Uterus (tissue), 4 donors: ENCODE measurements around the gene RAB44. TPM values are rescaled to one million over a fixed set of nuclear protein-coding genes. Genes with fewer than 3 reads are reported as not detected.

Experiments used
- DNase-seq, 2 donors: peaks; one replicate each; pipeline ENCODE4 v3.0.0-alpha.2; 2019 to 2020
- H3K27ac ChIP-seq, 2 donors: fragments of 200-600 bp; sonication (generic); 1 replicate in 1 of 2; 2 replicates in 1 of 2; pipeline ENCODE4 v1.5.1; 2016 to 2018
- H3K27me3 ChIP-seq, 2 donors: fragments of 200-600 bp; sonication (generic); one replicate each; pipeline ENCODE4 v1.5.1; 2018 to 2019; ENCODE audit warnings: control low read depth in 1 of 2
- H3K36me3 ChIP-seq, 2 donors: fragments of 200-600 bp; sonication (generic); one replicate each; pipeline ENCODE4 v1.5.1; 2019; ENCODE audit warnings: control low read depth in 1 of 2
- H3K4me1 ChIP-seq, 2 donors: fragments of 200-600 bp; sonication (generic); one replicate each; pipeline ENCODE4 v1.5.1; 2018 to 2019; ENCODE audit warnings: control low read depth in 1 of 2
- H3K4me3 ChIP-seq, 2 donors: fragments of 200-600 bp; sonication (generic); 1 replicate in 1 of 2; 2 replicates in 1 of 2; pipeline ENCODE4 v1.5.1; 2018 to 2019; ENCODE audit warnings: mild to moderate bottlenecking in 1 of 2
- H3K9me3 ChIP-seq, 2 donors: fragments of 200-600 bp; sonication (generic); one replicate each; pipeline ENCODE4 v1.5.1; 2019; ENCODE audit warnings: control low read depth in 1 of 2
- POLR2A ChIP-seq, 2 donors: fragments of 450-650 bp; IDR thresholded peaks; one replicate each; pipeline ENCODE4 v1.6.1; 2016; ENCODE audit warnings: antibody characterized with exemption in 2 of 2, mild to moderate bottlenecking in 1 of 2, moderate library complexity in 1 of 2
- intact Hi-C: fragments of 100-400 bp; cut with DNase I; formaldehyde crosslinking; loops from one replicate; pipeline ENCODE4 v1.15.1; 2023; ENCODE audit warnings: low total_unique reads
- total RNA-seq, 4 donors: library from RNA; depleted of rRNA in 3 of 4; stranded (reverse); fragments of >200 nt in 3 of 4; gene quantifications; one replicate each; pipeline versions ENCODE4 v1.1.0 to v1.2.4, GENCODE V29; 2014 to 2023
- TF ChIP-seq, protein P1 (sequence below), 4 experiments: fragments of 200-600 bp in 2 of 4; fragments of 450-650 bp in 2 of 4; sonication (generic) in 2 of 4; IDR thresholded peaks; one replicate each; pipeline ENCODE4 v1.5.1; 2016 to 2019; ENCODE audit warnings: antibody characterized with exemption in 4 of 4, mild to moderate bottlenecking in 2 of 4, moderate library complexity in 1 of 4
- donor health status: DM: yes; HTN: yes; CAD: no.

RAB44 gene
- total RNA-seq, 4 donors from 2014 or later: 0.37 TPM; not detected in 3

DNA sequence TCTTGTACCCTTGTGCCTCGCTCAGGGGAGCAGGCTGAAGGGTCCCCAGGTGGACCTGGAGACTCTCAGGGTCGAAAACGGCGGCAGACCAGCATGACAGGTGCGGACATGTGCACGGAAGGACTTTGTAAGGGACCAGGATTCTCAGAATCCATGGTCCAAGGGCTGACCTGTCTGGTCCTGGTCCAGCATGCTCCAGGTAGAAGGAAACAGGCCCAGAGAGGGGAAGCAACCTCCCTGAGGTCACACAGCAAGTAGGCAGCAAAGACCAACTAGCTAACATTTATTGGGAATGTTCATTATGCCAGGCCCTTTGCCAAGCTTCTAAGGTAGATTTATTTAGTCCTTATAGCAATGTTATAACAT lies 13.2 kb upstream of the RAB44 start:
- DNase-seq: no peak
- intact Hi-C loops: loop anchor here (5.0 to 10.0 kb wide), 2 partner anchors 62 to 270 kb away; no protein-coding TSS in a partner anchor
- no peaks in the 10 kb centered on the region for H3K9me3 ChIP-seq
- no peaks in the 10 kb centered on the region for H3K36me3 ChIP-seq
- no peak overlapping the region for H3K4me3 ChIP-seq
- H3K27me3 ChIP-seq: no peaks in the 10 kb centered on the region
- no peak overlapping the region for H3K27ac ChIP-seq
- TF ChIP-seq, protein P1, sequence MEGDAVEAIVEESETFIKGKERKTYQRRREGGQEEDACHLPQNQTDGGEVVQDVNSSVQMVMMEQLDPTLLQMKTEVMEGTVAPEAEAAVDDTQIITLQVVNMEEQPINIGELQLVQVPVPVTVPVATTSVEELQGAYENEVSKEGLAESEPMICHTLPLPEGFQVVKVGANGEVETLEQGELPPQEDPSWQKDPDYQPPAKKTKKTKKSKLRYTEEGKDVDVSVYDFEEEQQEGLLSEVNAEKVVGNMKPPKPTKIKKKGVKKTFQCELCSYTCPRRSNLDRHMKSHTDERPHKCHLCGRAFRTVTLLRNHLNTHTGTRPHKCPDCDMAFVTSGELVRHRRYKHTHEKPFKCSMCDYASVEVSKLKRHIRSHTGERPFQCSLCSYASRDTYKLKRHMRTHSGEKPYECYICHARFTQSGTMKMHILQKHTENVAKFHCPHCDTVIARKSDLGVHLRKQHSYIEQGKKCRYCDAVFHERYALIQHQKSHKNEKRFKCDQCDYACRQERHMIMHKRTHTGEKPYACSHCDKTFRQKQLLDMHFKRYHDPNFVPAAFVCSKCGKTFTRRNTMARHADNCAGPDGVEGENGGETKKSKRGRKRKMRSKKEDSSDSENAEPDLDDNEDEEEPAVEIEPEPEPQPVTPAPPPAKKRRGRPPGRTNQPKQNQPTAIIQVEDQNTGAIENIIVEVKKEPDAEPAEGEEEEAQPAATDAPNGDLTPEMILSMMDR (IDR thresholded peaks at IDR 0.05): no peak
- H3K4me1 ChIP-seq: no peaks in the 10 kb centered on the region

DNA sequence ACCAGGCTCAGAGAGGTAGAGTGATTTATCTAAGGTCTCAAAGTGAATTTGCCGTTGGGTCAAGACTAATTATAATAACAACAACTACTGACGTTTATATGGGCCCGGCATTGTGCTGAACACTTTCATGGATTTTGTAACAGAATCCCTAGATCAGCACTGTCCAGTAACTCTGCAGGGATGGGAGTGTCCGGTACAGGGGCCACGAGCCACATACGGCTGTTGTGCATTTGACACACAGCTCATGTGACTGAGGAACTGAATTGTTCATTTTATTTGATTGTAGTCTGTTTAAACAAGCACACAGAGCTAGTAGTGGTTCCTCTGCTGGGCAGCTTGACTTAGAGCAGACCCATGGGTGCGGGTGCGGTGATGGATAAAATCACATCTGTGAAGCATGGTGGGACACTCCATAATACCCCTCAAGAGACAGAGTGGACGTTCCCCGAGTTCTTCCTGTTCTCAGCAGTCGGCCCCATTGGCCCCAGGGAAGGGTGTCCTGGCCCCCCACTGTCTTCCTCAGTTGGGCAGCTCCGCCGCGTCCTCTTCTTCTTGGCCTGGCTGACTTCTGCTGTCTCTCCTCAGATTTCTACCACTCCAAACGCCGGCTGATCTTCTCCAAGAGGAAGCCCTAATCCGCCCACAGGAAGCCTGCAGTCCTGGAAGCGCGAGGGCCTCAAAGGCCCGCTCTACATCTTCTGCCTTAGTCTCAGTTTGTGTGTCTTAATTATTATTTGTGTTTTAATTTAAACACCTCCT lies 12.3 kb upstream of the RAB44 start:
- Histone ChIP-seq H3K4me1 (no peaks in the 10 kb centered on the region), H3K27me3 (no peaks in the 10 kb centered on the region), H3K9me3 (no peaks in the 10 kb centered on the region), H3K27ac (no peak overlapping the region), H3K4me3 (no peak overlapping the region), H3K36me3 (no peaks in the 10 kb centered on the region)
- TF ChIP-seq, protein P1 (IDR thresholded peaks at IDR 0.05): no peak
- no peak for TF ChIP-seq POLR2A (IDR thresholded peaks at IDR 0.05)
- no peak for DNase-seq
- intact Hi-C loops: loop anchor here (10.0 kb wide), 1 partner anchor 271 kb away; no protein-coding TSS in a partner anchor

DNA sequence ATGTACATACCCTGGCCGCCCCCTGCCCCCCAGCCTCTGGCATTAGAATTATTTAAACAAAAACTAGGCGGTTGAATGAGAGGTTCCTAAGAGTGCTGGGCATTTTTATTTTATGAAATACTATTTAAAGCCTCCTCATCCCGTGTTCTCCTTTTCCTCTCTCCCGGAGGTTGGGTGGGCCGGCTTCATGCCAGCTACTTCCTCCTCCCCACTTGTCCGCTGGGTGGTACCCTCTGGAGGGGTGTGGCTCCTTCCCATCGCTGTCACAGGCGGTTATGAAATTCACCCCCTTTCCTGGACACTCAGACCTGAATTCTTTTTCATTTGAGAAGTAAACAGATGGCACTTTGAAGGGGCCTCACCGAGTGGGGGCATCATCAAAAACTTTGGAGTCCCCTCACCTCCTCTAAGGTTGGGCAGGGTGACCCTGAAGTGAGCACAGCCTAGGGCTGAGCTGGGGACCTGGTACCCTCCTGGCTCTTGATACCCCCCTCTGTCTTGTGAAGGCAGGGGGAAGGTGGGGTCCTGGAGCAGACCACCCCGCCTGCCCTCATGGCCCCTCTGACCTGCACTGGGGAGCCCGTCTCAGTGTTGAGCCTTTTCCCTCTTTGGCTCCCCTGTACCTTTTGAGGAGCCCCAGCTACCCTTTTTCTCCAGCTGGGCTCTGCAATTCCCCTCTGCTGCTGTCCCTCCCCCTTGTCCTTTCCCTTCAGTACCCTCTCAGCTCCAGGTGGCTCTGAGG lies 11.5 kb upstream of the RAB44 start:
- intact Hi-C loops: loop anchor here (10.0 kb wide), 1 partner anchor 271 kb away; no protein-coding TSS in a partner anchor
- Histone ChIP-seq H3K27ac (peak overlapping the region in 1 of 2 donors; percentile 10), H3K36me3 (no peaks in the 10 kb centered on the region), H3K27me3 (no peaks in the 10 kb centered on the region), H3K4me3 (no peak overlapping the region), H3K9me3 (no peaks in the 10 kb centered on the region), H3K4me1 (no peaks in the 10 kb centered on the region)
- TF ChIP-seq, protein P1 (IDR thresholded peaks at IDR 0.05): no peak
- no peak for DNase-seq

DNA sequence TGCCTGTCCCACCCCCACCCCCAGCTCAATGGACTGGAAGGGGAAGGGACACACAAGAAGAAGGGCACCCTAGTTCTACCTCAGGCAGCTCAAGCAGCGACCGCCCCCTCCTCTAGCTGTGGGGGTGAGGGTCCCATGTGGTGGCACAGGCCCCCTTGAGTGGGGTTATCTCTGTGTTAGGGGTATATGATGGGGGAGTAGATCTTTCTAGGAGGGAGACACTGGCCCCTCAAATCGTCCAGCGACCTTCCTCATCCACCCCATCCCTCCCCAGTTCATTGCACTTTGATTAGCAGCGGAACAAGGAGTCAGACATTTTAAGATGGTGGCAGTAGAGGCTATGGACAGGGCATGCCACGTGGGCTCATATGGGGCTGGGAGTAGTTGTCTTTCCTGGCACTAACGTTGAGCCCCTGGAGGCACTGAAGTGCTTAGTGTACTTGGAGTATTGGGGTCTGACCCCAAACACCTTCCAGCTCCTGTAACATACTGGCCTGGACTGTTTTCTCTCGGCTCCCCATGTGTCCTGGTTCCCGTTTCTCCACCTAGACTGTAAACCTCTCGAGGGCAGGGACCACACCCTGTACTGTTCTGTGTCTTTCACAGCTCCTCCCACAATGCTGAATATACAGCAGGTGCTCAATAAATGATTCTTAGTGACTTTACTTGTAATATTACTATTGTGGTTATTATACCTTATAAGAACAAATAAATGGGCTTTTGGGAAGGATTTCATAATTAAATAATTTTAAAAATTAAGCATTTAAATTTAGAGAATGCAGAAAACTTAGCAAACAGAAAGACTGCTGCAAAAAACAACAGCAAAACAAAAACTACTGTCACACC lies 10.7 kb upstream of the RAB44 start:
- Histone ChIP-seq H3K4me3 (no peak overlapping the region), H3K36me3 (no peaks in the 10 kb centered on the region), H3K4me1 (no peaks in the 10 kb centered on the region), H3K27ac (no peak overlapping the region), H3K9me3 (no peaks in the 10 kb centered on the region), H3K27me3 (no peaks in the 10 kb centered on the region)
- no peak for DNase-seq
- TF ChIP-seq, protein P1 (IDR thresholded peaks at IDR 0.05): no peak
- TF ChIP-seq POLR2A (IDR thresholded peaks at IDR 0.05): no peak
- intact Hi-C loops: loop anchor here (10.0 kb wide), 1 partner anchor 272 kb away; no protein-coding TSS in a partner anchor
